Posterior vena cava (tissue), 2 donors: ENCODE measurements around the gene TMEM129. TPM values are rescaled to one million over a fixed set of nuclear protein-coding genes. Genes with fewer than 3 reads are reported as not detected.
"Not testable (repeated sequence)": the region's sequence is repeated elsewhere in the genome, so short reads cannot be mapped to it uniquely, and the experiment has no call there.

ENCODE experiments used
- DNase-seq: peaks from one replicate; pipeline ENCODE4 v3.0.0-alpha.2; 2020; ENCODE audit warnings: low spot score
- intact Hi-C, 2 donors: fragments of 100-400 bp; cut with DNase I; formaldehyde crosslinking; loops; one replicate each; pipeline versions ENCODE4 v1.14.1 to v1.14.2; 2022 to 2023
- total RNA-seq, 2 donors: library from RNA; stranded (reverse); fragmentation: NEBNext Ultra II Directional; extraction: Animal tissue kit (Norgen Biotek cat#: 25700); gene quantifications; one replicate each; pipeline ENCODE4 v1.2.1, GENCODE V29; 2021
- donor health status: DM: yes; HTN: yes; CAD: no.
- donor health status: DM: yes; HTN: yes; CAD: no.

The TMEM129 gene
- total RNA-seq, 2 donors from 2014 or later = 25.1 to 28.1 TPM

- intact Hi-C loops = no loop called here
These were observed 7.9 kb downstream of the TMEM129 start for GRCh38 chr4:1713003-1713851.

GRCh38 chr4:1712216-1713002 is 8.7 kb downstream of the TMEM129 start, which contains the start of gene SLBP:
SLBP (minus strand) TSS chr4:1712319; CDS start chr4:1712188, 131 bp downstream.
- DNase-seq = peak; percentile 99
- intact Hi-C loops = no loop called here

More at GRCh38 chr4:1713003-1713851, 7.9 kb downstream of the TMEM129 start:
- DNase-seq = no peak

- intact Hi-C loops = no loop called here
These were observed 9.4 kb downstream of the TMEM129 start for GRCh38 chr4:1711571-1712215.

GRCh38 chr4:1711055-1711570 is 10.0 kb downstream of the TMEM129 start:
- intact Hi-C loops = no loop called here
- no peak for DNase-seq

More at GRCh38 chr4:1711571-1712215, 9.4 kb downstream of the TMEM129 start:
- no peak for DNase-seq

- DNase-seq = no peak
- intact Hi-C loops = no loop called here
These were observed 12.5 kb downstream of the TMEM129 start for GRCh38 chr4:1708581-1708980.

GRCh38 chr4:1706358-1706757 is 14.8 kb downstream of the TMEM129 start:
- DNase-seq = no peak
- intact Hi-C loops = no loop called here

- intact Hi-C loops = no loop called here
- no peak for DNase-seq
These were observed 15.4 kb downstream of the TMEM129 start for GRCh38 chr4:1705732-1706131.

GRCh38 chr4:1703867-1704266 is 17.3 kb downstream of the TMEM129 start:
- DNase-seq = no peak

GRCh38 chr4:1701671-1702070 is 19.5 kb downstream of the TMEM129 start:
- DNase-seq, intact Hi-C loops: not testable (repeated sequence)

More at GRCh38 chr4:1703867-1704266, 17.3 kb downstream of the TMEM129 start:
- intact Hi-C loops = no loop called here

GRCh38 chr4:1695913-1696312 is 25.2 kb downstream of the TMEM129 start:
- DNase-seq = no peak
- intact Hi-C loops = no loop called here

GRCh38 chr4:1693131-1693896 is 27.8 kb downstream of the TMEM129 start:
- DNase-seq = peak; percentile 92
- intact Hi-C loops = loop anchor here (5.0 kb wide), 1 partner anchor 34 kb away; no protein-coding TSS in a partner anchor

- intact Hi-C loops = loop anchor here (5.0 kb wide), 1 partner anchor 35 kb away; no protein-coding TSS in a partner anchor
- DNase-seq = no peak
These were observed 29.3 kb downstream of the TMEM129 start for GRCh38 chr4:1691737-1692373.

GRCh38 chr4:1690698-1691097 is 30.4 kb downstream of the TMEM129 start:
- no peak for DNase-seq
- intact Hi-C loops = loop anchor here (5.0 kb wide), 1 partner anchor 37 kb away; no protein-coding TSS in a partner anchor

GRCh38 chr4:1686440-1687036 is 34.6 kb downstream of the TMEM129 start:
- peak; percentile 69 for DNase-seq
- intact Hi-C loops = no loop called here

GRCh38 chr4:1685235-1686150 is 35.6 kb downstream of the TMEM129 start:
- intact Hi-C loops = no loop called here
- DNase-seq = peak; percentile 75

- intact Hi-C loops = no loop called here
- no peak for DNase-seq
These were observed 36.5 kb downstream of the TMEM129 start for GRCh38 chr4:1684506-1685234.
